ENCODE measurements around the gene PON2.
"Not testable (repeated sequence)": the region's sequence is repeated elsewhere in the genome, so short reads cannot be mapped to it uniquely, and the experiment has no call there.

PON2 gene

GRCh38 chr7:95434557-95435421 lies at the start of gene PON2:
TSS of gene PON2 (minus strand) at chr7:95435028. CDS start at chr7:95434951, 77 bp downstream.
- peak; percentile 80 for DNase-seq

GRCh38 chr7:95482424-95482823 lies 47.6 kb upstream of the PON2 start:
- DNase-seq = no peak

GRCh38 chr7:95481271-95482165 lies 46.7 kb upstream of the PON2 start:
- no peak for DNase-seq

GRCh38 chr7:95479992-95480624 lies 45.3 kb upstream of the PON2 start:
- DNase-seq = no peak

- DNase-seq = no peak
Measured at GRCh38 chr7:95478272-95479037, 43.6 kb upstream of the PON2 start.

- DNase-seq = peak; percentile 70
Measured at GRCh38 chr7:95476904-95477594, 42.2 kb upstream of the PON2 start.

- no peak for DNase-seq
Measured at GRCh38 chr7:95476072-95476847, 41.4 kb upstream of the PON2 start.

GRCh38 chr7:95473276-95473985 lies 38.6 kb upstream of the PON2 start:
- DNase-seq = no peak

GRCh38 chr7:95472581-95473161 lies 37.8 kb upstream of the PON2 start:
- DNase-seq = no peak

- no peak for DNase-seq
Measured at GRCh38 chr7:95471071-95471470, 36.2 kb upstream of the PON2 start.

- DNase-seq = no peak
Measured at GRCh38 chr7:95470452-95470851, 35.6 kb upstream of the PON2 start.

- no peak for DNase-seq
Measured at GRCh38 chr7:95469848-95470247, 35.0 kb upstream of the PON2 start.

GRCh38 chr7:95469187-95469586 lies 34.4 kb upstream of the PON2 start:
- no peak for DNase-seq

- DNase-seq = no peak
Measured at GRCh38 chr7:95467912-95468607, 33.2 kb upstream of the PON2 start.

- not testable (repeated sequence) for DNase-seq
Measured at GRCh38 chr7:95460653-95461052, 25.8 kb upstream of the PON2 start.

GRCh38 chr7:95457947-95458346 lies 23.1 kb upstream of the PON2 start:
- no peak for DNase-seq

GRCh38 chr7:95454438-95455045 lies 19.7 kb upstream of the PON2 start:
- no peak for DNase-seq

GRCh38 chr7:95446618-95447017 lies 11.8 kb upstream of the PON2 start:
- no peak for DNase-seq

GRCh38 chr7:95444796-95445195 lies 10.0 kb upstream of the PON2 start:
- DNase-seq = no peak
